Left lung (tissue), 10 donors: ENCODE data around the gene ADCY7. TPM values are rescaled to one million over a fixed set of nuclear protein-coding genes. Genes with fewer than 3 reads are reported as not detected.

Experiments used
- ATAC-seq: fragments of 200-7000 bp; cut with Tn5 transposase; one replicate; pipeline ENCODE4 v1.9.1; 2020; ENCODE audit warnings: moderate library complexity
- DNase-seq, 4 donors: peaks; one replicate each; pipeline ENCODE4 v3.0.0-alpha.2; 2013 to 2020
- H3K27ac ChIP-seq, 2 donors: fragments of 200-600 bp; sonication (generic) in 1 of 2; one replicate each; pipeline versions ENCODE4 v1.5.0 to v1.8.0; 2020 to 2021
- H3K27me3 ChIP-seq, 2 donors: fragments of 200-600 bp; sonication (generic) in 1 of 2; one replicate each; pipeline versions ENCODE4 v1.5.0 to v1.8.0; 2020 to 2021
- H3K36me3 ChIP-seq, 2 donors: fragments of 200-600 bp; sonication (generic) in 1 of 2; one replicate each; pipeline versions ENCODE4 v1.5.0 to v1.8.0; 2020 to 2021
- H3K4me1 ChIP-seq, 2 donors: fragments of 200-600 bp; one replicate each; pipeline ENCODE4 v1.8.0; 2021
- H3K4me3 ChIP-seq, 2 donors: fragments of 200-600 bp; sonication (generic) in 1 of 2; one replicate each; pipeline versions ENCODE4 v1.5.0 to v1.8.0; 2020 to 2021; ENCODE audit warnings: mild to moderate bottlenecking in 1 of 2
- H3K9me3 ChIP-seq, 2 donors: fragments of 200-600 bp; sonication (generic) in 1 of 2; one replicate each; pipeline versions ENCODE4 v1.5.0 to v1.8.0; 2020 to 2021
- CTCF ChIP-seq, 2 donors: fragments of 200-600 bp; sonication (generic) in 1 of 2; IDR thresholded peaks; one replicate each; pipeline versions ENCODE4 v1.5.0 to v1.8.0; 2021; ENCODE audit warnings: antibody characterized with exemption in 2 of 2
- intact Hi-C, 2 donors: fragments of 100-400 bp; cut with DNase I; formaldehyde crosslinking; loops; one replicate each; pipeline versions ENCODE4 v1.11.2 to v1.14.2; 2022
- polyA plus RNA-seq, 6 donors: library from polyadenylated mRNA; unstranded; fragments of 120-200 nt; gene quantifications; one replicate each; pipeline ENCODE4 v1.2.1, GENCODE V29; 2013; ENCODE audit not compliant: insufficient read length in 6 of 6
- total RNA-seq, 2 donors: library from RNA; stranded (reverse); fragmentation: NEBNext Ultra II Directional; extraction: Animal tissue kit (Norgen Biotek cat#: 25700); gene quantifications; one replicate each; pipeline ENCODE4 v1.2.1, GENCODE V29; 2021
- donor health status: DM: no; HTN: yes; CAD: no.
- donor health status: DM: no; HTN: no; CAD: no.

The ADCY7 gene
- total and polyA plus RNA-seq, 8 donors, result 23.5 to 116 (median 29.9) TPM

- no peak overlapping the region for H3K4me3 ChIP-seq
- peak in 1 of 4 donors; percentile 48 for DNase-seq
- intact Hi-C loops, result no loop called here
- peaks cover 29 to 65% of the 10 kb centered on the region in 2 donors for H3K4me1 ChIP-seq
- no peaks in the 10 kb centered on the region for H3K36me3 ChIP-seq
- peak; percentile 22 for ATAC-seq
- no peak for TF ChIP-seq CTCF (IDR thresholded peaks at IDR 0.05)
- H3K27ac ChIP-seq, result peak overlapping the region; percentile 11 to 19
- H3K27me3 ChIP-seq, result peaks cover 0 to 24% of the 10 kb centered on the region in 2 donors
- H3K9me3 ChIP-seq, result no peaks in the 10 kb centered on the region
Measured at GRCh38 chr16:50248845-50249244, 17.5 kb upstream of the ADCY7 start.

GRCh38 chr16:50251375-50252081, 14.8 kb upstream of the ADCY7 start:
- no peak for TF ChIP-seq CTCF (IDR thresholded peaks at IDR 0.05)
- DNase-seq, result peak in 2 of 4 donors; percentile 80
- Histone ChIP-seq H3K4me3 (no peak overlapping the region), H3K27ac (peak overlapping the region; percentile 39 to 65), H3K4me1 (peaks cover 19 to 46% of the 10 kb centered on the region in 2 donors), H3K9me3 (no peaks in the 10 kb centered on the region), H3K27me3 (peaks cover 0 to 5% of the 10 kb centered on the region in 2 donors), H3K36me3 (no peaks in the 10 kb centered on the region)
- ATAC-seq, result peak; percentile 76
- intact Hi-C loops, result no loop called here

- H3K27ac ChIP-seq, result peak overlapping the region in 1 of 2 donors; percentile 65
- no peaks in the 10 kb centered on the region for H3K36me3 ChIP-seq
- TF ChIP-seq CTCF (IDR thresholded peaks at IDR 0.05), result no peak
- no peak for ATAC-seq
- DNase-seq, result no peak
- intact Hi-C loops, result no loop called here
- H3K27me3 ChIP-seq, result no peaks in the 10 kb centered on the region
- no peak overlapping the region for H3K4me3 ChIP-seq
- peaks cover 14 to 40% of the 10 kb centered on the region in 2 donors for H3K4me1 ChIP-seq
- no peaks in the 10 kb centered on the region for H3K9me3 ChIP-seq
Measured at GRCh38 chr16:50252082-50252611, 14.2 kb upstream of the ADCY7 start.

GRCh38 chr16:50252874-50253513, 13.4 kb upstream of the ADCY7 start:
- DNase-seq, result no peak
- Histone ChIP-seq H3K27ac (no peak overlapping the region), H3K36me3 (no peaks in the 10 kb centered on the region), H3K4me1 (peaks cover 14 to 34% of the 10 kb centered on the region in 2 donors), H3K9me3 (no peaks in the 10 kb centered on the region), H3K4me3 (no peak overlapping the region), H3K27me3 (no peaks in the 10 kb centered on the region)
- ATAC-seq, result no peak
- no peak for TF ChIP-seq CTCF (IDR thresholded peaks at IDR 0.05)
- intact Hi-C loops, result no loop called here

GRCh38 chr16:50253514-50253910, 12.8 kb upstream of the ADCY7 start:
- intact Hi-C loops, result no loop called here
- no peak for TF ChIP-seq CTCF (IDR thresholded peaks at IDR 0.05)
- no peaks in the 10 kb centered on the region for H3K9me3 ChIP-seq
- H3K27me3 ChIP-seq, result no peaks in the 10 kb centered on the region
- no peak overlapping the region for H3K4me3 ChIP-seq
- DNase-seq, result no peak
- no peaks in the 10 kb centered on the region for H3K36me3 ChIP-seq
- H3K27ac ChIP-seq, result no peak overlapping the region
- no peak for ATAC-seq
- peaks cover 14 to 32% of the 10 kb centered on the region in 2 donors for H3K4me1 ChIP-seq
